HG02610 (cell line): ENCODE data around the gene YWHAH.

Source experiments
- ATAC-seq: cut with Tn5 transposase; IDR thresholded peaks from one replicate; pipeline ENCODE4 v1.9.1; 2021; ENCODE audit warnings: mild to moderate bottlenecking, moderate library complexity; ENCODE audit not compliant: unreplicated experiment

The YWHAH gene

GRCh38 chr22:31943978-31944699, at the start of gene YWHAH:
YWHAH (plus strand) TSS chr22:31944535; CDS start chr22:31944734, 199 bp downstream.
- ATAC-seq, result peak; percentile 70

DNA sequence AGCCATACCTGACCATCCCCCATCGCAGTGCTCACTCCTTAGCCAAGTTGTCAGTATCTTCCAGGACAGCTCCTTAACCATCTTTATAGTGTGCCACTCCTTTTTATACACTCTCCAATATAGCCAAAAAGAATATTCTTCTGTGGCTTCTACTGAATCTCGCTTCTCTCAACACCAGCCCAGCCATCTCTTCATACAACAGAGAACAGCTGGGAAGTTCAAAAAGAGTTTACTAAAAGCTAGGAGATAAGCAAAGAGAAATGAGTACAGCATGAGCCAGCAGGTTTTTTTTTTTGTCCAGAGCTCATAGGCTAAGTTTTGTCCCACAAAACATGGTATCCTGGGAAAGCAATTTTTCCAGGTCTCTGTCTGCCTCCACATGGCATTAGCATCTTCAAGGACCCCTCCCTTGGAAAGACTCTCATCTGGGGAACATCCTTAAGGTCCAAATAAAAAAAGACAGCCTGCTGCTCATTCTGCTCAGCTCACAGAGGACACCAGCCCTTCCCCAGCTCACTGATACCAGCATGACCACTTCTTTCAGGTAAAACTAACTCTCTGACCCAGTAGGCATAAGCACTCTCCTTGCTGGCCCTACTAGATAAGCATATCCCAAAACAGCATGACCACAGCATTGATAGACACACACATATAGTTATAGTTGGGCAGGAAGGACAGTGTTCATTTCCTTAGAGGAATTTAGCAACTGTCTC, 48.8 kb upstream of the YWHAH start:
- ATAC-seq, result no peak

- no peak for ATAC-seq
Observed at GRCh38 chr22:31896472-31896871, 47.9 kb upstream of the YWHAH start.

DNA sequence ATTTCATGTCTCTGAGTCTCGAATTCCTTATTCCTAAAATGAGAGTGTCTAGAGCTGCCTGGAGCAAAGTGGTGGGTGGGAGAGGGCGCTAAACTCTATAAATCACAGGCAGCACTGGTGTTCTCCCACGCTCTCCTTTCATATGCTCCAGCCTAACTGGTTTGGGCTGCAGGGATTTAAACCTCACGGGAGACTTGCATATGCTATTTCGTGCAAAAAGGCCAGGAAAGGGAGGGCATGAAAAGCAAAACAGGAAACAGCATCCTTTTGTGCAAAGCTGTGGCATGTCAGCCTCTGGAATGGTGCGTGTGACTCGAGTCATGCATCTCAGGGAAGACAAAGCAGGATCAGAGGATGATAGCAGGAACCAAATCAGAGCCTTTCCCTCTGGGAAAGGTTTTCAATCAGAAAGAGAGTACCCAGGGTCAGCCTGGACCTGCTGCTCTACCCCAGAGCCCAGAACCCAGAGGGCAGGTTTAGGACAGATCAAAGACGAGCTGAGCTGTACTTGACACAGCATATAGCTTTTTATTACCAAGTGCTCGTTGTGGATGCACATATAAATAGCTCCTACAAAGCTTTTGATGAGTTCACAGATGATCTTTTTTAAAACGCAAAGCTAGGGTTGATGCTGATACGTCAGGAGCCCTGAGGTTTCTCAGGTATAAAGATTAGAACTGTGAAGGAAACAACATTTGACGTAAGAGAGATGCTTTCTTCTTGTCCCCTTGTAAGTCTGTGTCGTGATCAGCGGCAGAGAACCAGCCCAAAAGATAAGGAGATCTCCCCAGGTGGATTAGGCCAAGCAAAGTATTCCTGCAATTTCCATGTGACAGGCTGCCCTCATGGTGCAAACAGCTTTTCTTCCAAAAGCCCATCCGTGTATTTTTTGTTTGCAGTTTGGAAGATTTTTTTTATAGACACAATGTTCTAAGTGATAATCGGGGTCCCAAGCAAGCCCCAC, 46.2 kb upstream of the YWHAH start:
- no peak for ATAC-seq

DNA sequence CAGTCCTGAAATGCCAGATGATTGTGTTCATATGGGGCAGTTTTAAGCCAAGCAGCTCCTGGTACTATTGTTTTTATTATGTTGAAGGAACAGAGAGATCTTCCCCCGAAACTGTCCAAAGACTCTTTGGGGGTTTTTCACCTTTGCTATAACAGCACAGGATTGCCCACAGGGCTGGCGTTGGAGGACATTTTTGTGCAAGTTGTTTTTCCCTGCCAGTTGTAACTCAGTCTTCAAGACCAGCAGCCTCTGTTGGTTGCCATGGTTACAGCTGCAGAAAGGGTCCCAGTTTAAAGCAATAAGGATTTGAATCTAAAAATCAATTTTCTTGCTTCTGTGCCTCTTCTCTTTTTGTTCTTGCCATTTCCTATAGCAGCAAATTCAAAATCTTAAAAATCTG, 45.4 kb upstream of the YWHAH start:
- no peak for ATAC-seq

- no peak for ATAC-seq
Observed at GRCh38 chr22:31899669-31900068, 44.7 kb upstream of the YWHAH start.

GRCh38 chr22:31901388-31902137, 42.8 kb upstream of the YWHAH start:
- ATAC-seq, result no peak

DNA sequence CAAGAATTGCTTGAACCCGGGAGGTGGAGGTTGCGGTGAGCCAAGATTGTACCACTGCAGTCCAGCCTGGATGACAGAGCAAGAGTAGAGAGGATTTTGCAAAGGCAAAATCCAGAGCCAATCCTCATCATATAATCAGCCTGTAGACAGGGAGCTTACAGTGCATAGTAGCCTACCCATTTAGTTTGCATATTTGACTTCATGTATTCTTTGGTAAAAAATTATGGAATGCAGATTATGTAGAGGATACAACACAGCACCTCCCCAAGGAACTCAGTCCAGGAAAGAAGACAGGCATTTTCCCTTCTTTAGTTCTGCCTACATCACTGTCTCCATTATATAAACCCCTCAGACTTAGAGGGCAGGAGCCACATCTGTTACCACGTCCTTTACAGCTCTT, 39.7 kb upstream of the YWHAH start:
- ATAC-seq, result no peak

DNA sequence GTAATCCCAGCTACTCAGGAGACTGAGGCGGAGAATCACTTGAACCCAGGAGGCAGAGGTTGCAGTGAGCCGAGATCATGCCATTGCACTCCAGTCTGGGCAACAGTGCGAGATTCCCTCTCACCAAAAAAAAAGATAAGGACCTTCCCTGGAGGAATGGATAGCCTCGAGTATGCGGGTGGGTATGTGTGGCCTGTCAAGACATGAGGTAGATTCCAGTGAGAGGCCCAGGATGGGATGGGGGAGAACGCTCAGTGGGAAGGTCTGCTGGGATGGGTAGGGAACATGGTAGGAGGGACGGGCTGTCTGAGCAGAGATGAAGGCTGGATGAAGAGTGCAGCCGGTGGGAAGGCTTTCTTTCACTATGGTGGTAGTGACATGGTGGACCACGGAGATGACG, 39.0 kb upstream of the YWHAH start:
- no peak for ATAC-seq

DNA sequence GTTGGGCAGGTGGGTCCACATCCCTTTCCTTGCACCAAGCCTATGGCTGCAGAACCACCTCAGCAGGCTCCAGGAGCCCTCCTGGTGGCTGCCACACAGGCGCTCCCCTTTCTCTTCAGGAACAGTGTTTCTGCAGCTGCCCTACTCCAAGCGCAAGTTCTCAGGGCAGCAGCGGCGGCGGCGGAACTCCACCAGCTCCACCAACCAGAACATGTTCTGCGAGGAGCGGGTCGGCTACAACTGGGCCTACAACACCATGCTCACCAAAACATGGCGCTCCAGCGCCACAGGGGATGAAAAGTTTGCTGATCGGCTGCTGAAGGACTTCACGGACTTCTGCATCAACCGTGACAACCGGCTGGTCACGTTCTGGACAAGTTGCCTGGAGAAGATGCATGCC, 38.2 kb upstream of the YWHAH start:
- no peak for ATAC-seq

GRCh38 chr22:31906569-31906968, 37.8 kb upstream of the YWHAH start:
- no peak for ATAC-seq

GRCh38 chr22:31909977-31910376, 34.4 kb upstream of the YWHAH start:
- ATAC-seq, result no peak

GRCh38 chr22:31911565-31912406, 32.5 kb upstream of the YWHAH start:
- no peak for ATAC-seq

DNA sequence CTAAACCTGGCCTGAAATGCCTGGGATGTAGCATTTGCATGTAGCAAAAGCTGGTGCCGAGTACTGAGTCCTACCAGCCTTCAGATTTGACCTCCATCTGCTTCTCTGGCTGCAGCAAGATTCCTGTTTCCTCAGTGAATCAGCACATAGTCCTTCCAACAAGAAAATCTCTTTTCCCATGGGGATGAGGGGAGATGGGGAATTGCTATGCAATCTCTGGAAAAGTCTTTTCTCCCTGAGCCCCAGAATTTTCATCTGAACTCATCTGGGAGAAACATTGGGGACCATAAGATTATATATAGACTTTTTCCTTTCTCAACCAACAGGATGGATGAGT, 32.0 kb upstream of the YWHAH start:
- ATAC-seq, result no peak

DNA sequence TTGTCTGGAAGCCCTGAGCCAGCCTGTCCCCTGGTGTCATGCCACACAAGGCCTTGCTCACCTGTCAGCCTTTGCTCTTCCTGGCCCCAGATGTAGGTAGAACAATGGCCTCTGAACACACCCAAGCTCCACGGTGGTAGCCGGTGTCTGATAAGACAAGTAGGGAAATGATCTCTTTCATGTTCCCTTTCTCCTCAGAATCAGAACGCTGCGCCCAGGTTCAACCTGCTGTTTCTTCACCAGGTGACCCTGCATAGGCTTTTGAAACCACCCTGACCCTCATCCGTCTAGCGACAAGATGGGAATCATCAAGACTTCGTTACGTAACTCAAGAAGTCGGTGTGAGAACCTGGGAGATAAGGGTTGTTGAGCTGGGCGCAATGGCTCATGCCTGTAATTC, 28.7 kb upstream of the YWHAH start:
- ATAC-seq, result no peak

- ATAC-seq, result peak; percentile 57
Observed at GRCh38 chr22:31917227-31917921, 27.0 kb upstream of the YWHAH start.

GRCh38 chr22:31919730-31920129, 24.6 kb upstream of the YWHAH start:
- no peak for ATAC-seq

DNA sequence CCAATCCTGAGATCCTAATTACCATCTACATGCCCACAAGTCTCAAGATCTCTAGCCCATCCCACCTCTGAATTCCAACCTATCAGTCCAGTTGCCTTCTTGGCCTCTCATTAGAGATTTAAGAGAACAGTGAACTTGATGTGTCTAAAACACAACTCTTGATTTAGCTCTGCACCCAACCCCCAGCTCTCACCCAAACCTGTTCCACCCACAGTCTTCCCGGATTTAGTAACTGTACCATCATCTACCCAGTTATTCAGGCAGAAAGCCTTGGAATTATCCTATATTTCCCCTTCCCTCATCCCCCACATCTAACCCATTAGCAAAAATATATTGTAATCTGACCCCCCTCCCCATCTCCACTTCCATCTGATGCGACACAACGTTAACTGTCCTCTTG, 24.0 kb upstream of the YWHAH start:
- ATAC-seq, result no peak

DNA sequence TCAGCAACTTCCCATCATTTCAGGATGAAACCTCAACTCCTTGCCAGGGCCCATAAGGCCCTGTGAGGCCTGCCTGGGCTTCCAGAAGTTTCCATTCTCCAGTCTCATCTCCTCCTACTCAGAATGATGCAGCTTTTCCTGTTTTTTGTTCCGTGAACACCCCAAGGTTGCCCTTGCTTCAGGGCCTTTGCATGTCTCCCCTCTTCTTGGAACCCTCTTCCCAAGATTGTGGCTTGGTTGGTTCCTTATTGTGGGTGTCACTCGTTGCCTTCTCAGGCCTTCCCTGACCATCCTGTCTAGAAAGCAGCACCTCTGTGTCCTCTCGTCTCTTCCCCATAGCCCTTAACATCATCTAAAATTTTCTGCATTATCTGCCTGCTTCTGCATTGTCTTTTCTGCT, 23.2 kb upstream of the YWHAH start:
- no peak for ATAC-seq
